Measurements from ENCODE around the gene SEC14L1. TPM values are rescaled to one million over a fixed set of nuclear protein-coding genes. Genes with fewer than 3 reads are reported as not detected.

SEC14L1 gene
- total RNA-seq, 1 experiment from 2014 or later, result 58.6 TPM

DNA sequence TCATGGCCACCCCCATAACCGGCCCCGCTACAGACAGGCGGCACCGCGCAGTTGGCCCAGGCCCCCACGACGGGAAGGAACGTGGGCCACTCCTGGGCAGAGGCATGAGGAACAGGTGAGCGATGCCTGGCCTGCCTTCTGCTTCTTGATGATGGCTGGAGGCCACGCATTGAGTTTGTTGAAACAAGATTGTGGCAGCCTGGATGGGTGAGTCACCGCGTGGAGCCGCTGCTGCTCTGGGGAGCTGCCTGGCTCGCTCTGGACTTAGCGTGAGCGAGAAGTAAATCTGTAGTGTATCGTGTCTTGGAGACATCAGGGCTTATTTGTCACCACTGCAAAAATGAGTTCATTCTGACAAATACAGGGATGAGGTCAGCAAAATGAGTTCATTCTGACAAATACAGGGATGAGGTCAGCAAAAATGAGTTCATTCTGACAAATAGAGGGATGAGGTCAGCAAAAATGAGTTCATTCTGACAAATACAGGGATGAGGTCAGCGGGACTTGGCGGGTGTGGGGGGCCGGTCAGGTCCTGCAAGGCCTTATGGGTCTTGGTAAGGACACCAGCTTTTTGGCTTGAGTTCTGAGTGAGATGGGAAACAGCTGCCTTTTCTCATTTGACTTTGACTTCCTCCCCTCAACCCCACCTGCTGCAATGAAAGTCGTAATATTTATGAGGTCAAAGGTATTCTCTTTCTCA is 93.0 kb downstream of the SEC14L1 start:
- H4K5ac ChIP-seq (ENCODE audit: insufficient read length, low read depth, low read length), result no peak overlapping the region
- no peak overlapping the region; a peak in 1 of 7 replicates for H3K27ac Mint-ChIP-seq

More for the DNA sequence above, 93.0 kb downstream of the SEC14L1 start:
- H3K79me2 ChIP-seq (ENCODE audit: insufficient read depth, low read length), result no peaks in the 10 kb centered on the region
- no peaks in the 10 kb centered on the region for H4K20me1 ChIP-seq (ENCODE audit: control insufficient read depth, insufficient read depth, insufficient read length)
- no peak for DNase-seq
- no peaks in the 10 kb centered on the region for H3K4me1 ChIP-seq (ENCODE audit: insufficient read depth, low read length)
- no peak overlapping the region for H3K4ac ChIP-seq (ENCODE audit: low read depth, low read length)
- no peaks in the 10 kb centered on the region for H3K9me3 ChIP-seq (ENCODE audit: control insufficient read depth, low read depth, low read length)
- no peak overlapping the region for H2BK5ac ChIP-seq (ENCODE audit: insufficient read length, low read length)
- H3K4me2 ChIP-seq (ENCODE audit: insufficient read depth, insufficient read length, low read length), result no peak overlapping the region
- H3K9ac ChIP-seq (ENCODE audit: extremely low read depth, insufficient read length, low read length), result no peak overlapping the region
- H3K14ac ChIP-seq (ENCODE audit: insufficient read depth, low read length), result no peak overlapping the region
- H4K8ac ChIP-seq (replicated peaks; ENCODE audit: insufficient read length, low read depth, low read length), result no peak overlapping the region
- H3K79me1 ChIP-seq (ENCODE audit: insufficient read depth, low read depth, low read length, poor library complexity, severe bottlenecking), result no peaks in the 10 kb centered on the region
- peaks cover 6% of the 10 kb centered on the region for H3K27me3 Mint-ChIP-seq (ENCODE audit: low read depth)
- no peak overlapping the region for H2BK120ac ChIP-seq (ENCODE audit: low read depth, low read length, poor library complexity, severe bottlenecking)
- H2AFZ ChIP-seq (ENCODE audit: low read length), result no peak overlapping the region
- no CpG with 5 or more reads among the region's 21 CpGs for WGBS (ENCODE audit: extremely low coverage, insufficient read length, low lambda C conversion rate)
- H4K91ac ChIP-seq (ENCODE audit: insufficient read length, low read depth, low read length), result no peak overlapping the region
- H3K56ac ChIP-seq (ENCODE audit: insufficient read length, low read depth, low read length), result no peak overlapping the region
- no peaks in the 10 kb centered on the region for H3K23me2 ChIP-seq (ENCODE audit: insufficient read length, low read depth, low read length, poor library complexity, severe bottlenecking)
- H3T11ph ChIP-seq (ENCODE audit: low read length), result no peak overlapping the region
- no peak overlapping the region for H3K4me3 Mint-ChIP-seq
- H2BK20ac ChIP-seq (ENCODE audit: low read depth, low read length, poor library complexity, severe bottlenecking), result no peak overlapping the region
- no peak for TF ChIP-seq CTCF (conservative IDR thresholded peaks at IDR 0.05)
- H3K9me3 Mint-ChIP-seq, result no peaks in the 10 kb centered on the region
- no peaks in the 10 kb centered on the region for H3K27me3 ChIP-seq (ENCODE audit: insufficient read depth, low read length)
- H3K18ac ChIP-seq (ENCODE audit: insufficient read length, low read depth, low read length), result no peak overlapping the region
- H2BK12ac ChIP-seq (ENCODE audit: insufficient read length, low read depth, low read length), result no peak overlapping the region
- no peak overlapping the region for H3K23ac ChIP-seq (ENCODE audit: insufficient read length, low read depth, low read length)
- H2BK15ac ChIP-seq (ENCODE audit: low read depth, low read length), result no peak overlapping the region
- peaks cover 4 to 5% of the 10 kb centered on the region in 2 experiments; a peak in 2 of 4 replicates for H3K4me1 Mint-ChIP-seq
- H3K27ac ChIP-seq (ENCODE audit: insufficient read length, low read depth, low read length), result no peak overlapping the region
- H3K36me3 Mint-ChIP-seq (ENCODE audit: insufficient read depth in 1 of 3, low read depth in 3 of 3), result no peaks in the 10 kb centered on the region
- H2AK5ac ChIP-seq (ENCODE audit: insufficient read length, low read length), result no peak overlapping the region
